Measurements from ENCODE around the gene CLEC12A. TPM values are rescaled to one million over a fixed set of nuclear protein-coding genes. Genes with fewer than 3 reads are reported as not detected.

Gene CLEC12A
- total RNA-seq, 6 donors from 2014 or later: 3.1 to 63.5 (median 9.2) TPM

- H3K9me3 ChIP-seq: no peaks in the 10 kb centered on the region
- 69 to 72% methylated on average over 3 of the region's 3 CpGs for WGBS, 2 donors
- DNase-seq: no peak
- no peaks in the 10 kb centered on the region for H3K27me3 ChIP-seq
- no peaks in the 10 kb centered on the region for H3K4me1 ChIP-seq
- no peak for ATAC-seq (ENCODE audit: low FRiP score in 2 of 2)
- no peak overlapping the region for H3K4me3 ChIP-seq
- H3K27ac ChIP-seq: no peak overlapping the region
- H3K36me3 ChIP-seq: no peaks in the 10 kb centered on the region
- TF ChIP-seq POLR2AphosphoS5 (IDR thresholded peaks at IDR 0.05) (no peak), POLR2A (IDR thresholded peaks at IDR 0.05) (no peak), EP300 (IDR thresholded peaks at IDR 0.05) (no peak), CTCF (IDR thresholded peaks at IDR 0.05) (no peak)
Measured at GRCh38 chr12:9931245-9931644, 40.0 kb upstream of the CLEC12A start.

GRCh38 chr12:9932270-9932669 is 38.9 kb upstream of the CLEC12A start, which contains the start of gene CLEC2A:
TSS of gene CLEC2A (minus strand) at chr12:9932370. CDS start at chr12:9932329, 41 bp downstream.
- no peak within 1 kb of the TSS for H3K4me3 ChIP-seq
- H3K9me3 ChIP-seq: no peaks in the 10 kb centered on the region
- H3K27me3 ChIP-seq: no peaks in the 10 kb centered on the region
- H3K36me3 ChIP-seq: no peaks in the 10 kb centered on the region
- H3K4me1 ChIP-seq: no peaks in the 10 kb centered on the region
- no peak within 1 kb of the TSS for H3K27ac ChIP-seq
- TF ChIP-seq EP300 (IDR thresholded peaks at IDR 0.05) (no peak), POLR2AphosphoS5 (IDR thresholded peaks at IDR 0.05) (no peak), POLR2A (IDR thresholded peaks at IDR 0.05) (no peak), CTCF (IDR thresholded peaks at IDR 0.05) (no peak)
- DNase-seq: no peak
- WGBS, 2 donors: 81 to 86% methylated on average over 6 of the region's 6 CpGs
- no peak for ATAC-seq (ENCODE audit: low FRiP score in 2 of 2)

GRCh38 chr12:9933958-9934357 is 37.3 kb upstream of the CLEC12A start:
- no peak for TF ChIP-seq POLR2AphosphoS5 (IDR thresholded peaks at IDR 0.05)

GRCh38 chr12:9935026-9935425 is 36.2 kb upstream of the CLEC12A start:
- 90 to 96% methylated on average over 2 of the region's 2 CpGs for WGBS, 2 donors
- ATAC-seq (ENCODE audit: low FRiP score in 2 of 2) (no peak), DNase-seq (no peak)
- Histone ChIP-seq H3K36me3 (no peaks in the 10 kb centered on the region), H3K27ac (no peak overlapping the region), H3K9me3 (no peaks in the 10 kb centered on the region), H3K4me3 (no peak overlapping the region), H3K27me3 (no peaks in the 10 kb centered on the region), H3K4me1 (no peaks in the 10 kb centered on the region)
- TF ChIP-seq CTCF (IDR thresholded peaks at IDR 0.05) (no peak), POLR2A (IDR thresholded peaks at IDR 0.05) (no peak), POLR2AphosphoS5 (IDR thresholded peaks at IDR 0.05) (no peak), EP300 (IDR thresholded peaks at IDR 0.05) (no peak)

More at GRCh38 chr12:9933958-9934357, 37.3 kb upstream of the CLEC12A start:
- DNase-seq (no peak), ATAC-seq (ENCODE audit: low FRiP score in 2 of 2) (no peak)
- no peaks in the 10 kb centered on the region for H3K9me3 ChIP-seq
- H3K27me3 ChIP-seq: no peaks in the 10 kb centered on the region
- H3K27ac ChIP-seq: no peak overlapping the region
- 49 to 84% methylated on average over 2 of the region's 2 CpGs for WGBS, 2 donors
- H3K4me3 ChIP-seq: no peak overlapping the region
- no peaks in the 10 kb centered on the region for H3K4me1 ChIP-seq
- H3K36me3 ChIP-seq: no peaks in the 10 kb centered on the region

GRCh38 chr12:9936591-9936990 is 34.6 kb upstream of the CLEC12A start:
- no peaks in the 10 kb centered on the region for H3K27me3 ChIP-seq
- no peak overlapping the region for H3K27ac ChIP-seq
- no peaks in the 10 kb centered on the region for H3K36me3 ChIP-seq
- ATAC-seq (ENCODE audit: low FRiP score in 2 of 2): no peak
- no peaks in the 10 kb centered on the region for H3K4me1 ChIP-seq
- DNase-seq: no peak
- no peaks in the 10 kb centered on the region for H3K9me3 ChIP-seq
- TF ChIP-seq CTCF (IDR thresholded peaks at IDR 0.05) (no peak), POLR2A (IDR thresholded peaks at IDR 0.05) (no peak), EP300 (IDR thresholded peaks at IDR 0.05) (no peak), POLR2AphosphoS5 (IDR thresholded peaks at IDR 0.05) (no peak)
- H3K4me3 ChIP-seq: no peak overlapping the region
- WGBS, 2 donors: 72 to 75% methylated on average over 10 of the region's 10 CpGs
